IPS-NIHi7 (cell line): Measurements from ENCODE around the gene CRACR2A.

ENCODE experiments used
- DNase-seq: peaks from one replicate; pipeline ENCODE4 v3.0.0; 2012; ENCODE audit warnings: mixed read lengths; ENCODE audit errors: extremely low spot score

The CRACR2A gene

DNA sequence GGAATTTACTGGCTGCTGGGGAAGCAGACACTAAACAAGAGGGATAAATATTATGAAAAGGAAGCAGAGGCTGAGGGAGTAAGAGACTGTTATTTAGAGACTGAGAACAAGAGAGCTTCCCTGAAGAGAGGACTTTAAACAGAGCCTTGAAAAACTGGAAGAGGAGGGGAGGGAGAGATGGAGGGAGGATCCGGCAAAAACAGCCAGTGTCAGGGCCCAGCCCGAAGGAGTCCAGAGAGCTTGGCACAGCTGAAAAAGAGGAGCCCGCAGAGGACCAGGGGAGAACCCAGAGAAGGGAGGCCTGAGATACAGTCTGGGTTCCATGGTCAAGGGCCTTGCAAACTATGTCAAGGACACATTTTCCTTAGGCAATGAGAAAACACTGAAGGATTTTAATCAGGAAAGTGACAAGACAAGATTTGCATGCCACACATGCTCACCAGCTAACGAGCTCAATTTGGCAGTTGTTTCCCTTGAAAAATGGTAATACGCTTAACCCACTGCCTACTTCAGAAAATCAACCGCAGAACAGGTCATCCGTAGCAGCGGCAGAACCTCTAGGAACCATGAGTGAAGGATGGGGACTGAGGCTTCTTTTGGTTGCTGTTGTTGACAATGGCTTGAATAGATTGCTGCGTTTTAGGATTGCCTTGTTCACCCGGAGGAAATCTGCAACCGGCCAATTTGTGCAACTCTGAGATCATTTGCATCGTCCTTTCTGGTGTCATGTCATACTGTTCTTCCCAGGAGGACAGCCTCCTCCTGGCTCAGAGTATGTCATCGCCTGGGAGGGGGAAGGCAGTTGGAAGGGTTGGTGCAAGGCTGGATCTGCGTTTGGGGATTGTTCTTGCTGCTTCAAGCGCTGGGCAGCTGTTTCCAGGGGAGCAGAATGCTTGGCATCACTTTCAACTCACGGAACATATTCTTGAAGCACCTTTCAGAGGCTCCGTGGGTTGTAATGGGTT is 153.7 kb downstream of the CRACR2A start:
- DNase-seq = no peak

DNA sequence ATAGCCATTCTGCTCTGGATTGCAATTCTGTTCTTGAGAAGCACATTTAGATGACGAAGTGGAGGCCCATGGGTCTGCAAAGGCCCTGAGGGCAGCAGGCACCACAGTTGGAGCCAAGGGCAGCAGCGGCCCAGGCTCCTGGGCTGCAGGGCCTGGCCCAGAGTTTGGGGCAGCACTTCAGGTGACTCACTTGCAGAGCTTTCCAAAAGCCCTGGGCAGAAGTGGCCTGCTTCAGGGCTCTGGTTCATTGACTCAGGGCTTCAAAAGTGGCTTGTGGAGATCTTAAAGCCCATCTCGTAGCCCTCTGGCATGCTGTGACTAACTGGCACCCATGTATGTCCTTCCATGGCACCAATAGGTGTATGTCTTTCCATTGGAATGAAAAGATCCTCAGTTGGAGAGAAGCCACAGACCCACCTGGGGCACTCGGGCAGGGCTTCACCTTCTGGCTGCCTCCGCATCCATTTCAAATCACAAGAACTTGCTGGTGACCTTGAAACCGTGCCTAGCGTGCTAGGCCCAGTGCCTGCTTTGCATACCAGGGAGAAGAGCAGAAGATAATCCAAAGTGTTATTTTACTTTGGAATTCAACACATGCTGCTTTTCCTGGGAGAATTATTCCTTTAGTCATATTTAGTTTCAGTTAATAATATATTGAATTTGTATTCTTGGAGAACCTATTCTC is 155.2 kb downstream of the CRACR2A start:
- DNase-seq = no peak

DNA sequence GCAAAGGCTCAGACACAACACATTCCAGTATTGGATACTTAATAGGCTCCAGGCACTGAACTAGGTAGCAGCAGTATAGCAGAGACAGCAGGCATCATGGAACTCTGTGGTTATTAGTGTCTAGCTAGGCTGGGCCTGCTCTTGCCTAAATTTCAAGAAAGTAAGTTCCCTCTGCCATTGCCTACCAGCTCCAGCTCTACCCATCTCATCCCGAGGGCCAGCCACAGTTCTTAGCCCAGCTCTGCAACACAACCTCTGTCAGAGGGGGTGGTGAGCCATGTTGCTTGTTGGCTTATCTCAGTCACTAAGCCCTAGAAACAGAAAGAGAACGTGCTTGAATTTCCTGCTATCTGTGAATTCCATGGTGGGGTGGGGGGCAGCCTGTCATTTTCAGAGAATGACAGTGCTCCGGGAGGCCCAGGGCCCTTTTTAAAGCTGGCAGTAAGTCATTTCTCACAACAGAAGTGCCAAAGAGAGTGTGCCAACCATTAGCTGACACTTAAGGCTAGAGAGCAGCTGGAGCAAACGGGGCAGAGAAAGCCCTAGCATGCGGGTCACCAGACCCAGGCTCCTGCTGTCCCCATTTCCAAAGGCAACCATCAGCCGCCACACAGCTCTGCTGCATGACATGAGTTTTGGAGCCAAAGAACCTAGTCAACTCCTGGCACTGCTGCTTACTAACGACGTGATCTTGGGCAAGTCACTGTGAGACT is 156.1 kb downstream of the CRACR2A start:
- no peak for DNase-seq

DNA sequence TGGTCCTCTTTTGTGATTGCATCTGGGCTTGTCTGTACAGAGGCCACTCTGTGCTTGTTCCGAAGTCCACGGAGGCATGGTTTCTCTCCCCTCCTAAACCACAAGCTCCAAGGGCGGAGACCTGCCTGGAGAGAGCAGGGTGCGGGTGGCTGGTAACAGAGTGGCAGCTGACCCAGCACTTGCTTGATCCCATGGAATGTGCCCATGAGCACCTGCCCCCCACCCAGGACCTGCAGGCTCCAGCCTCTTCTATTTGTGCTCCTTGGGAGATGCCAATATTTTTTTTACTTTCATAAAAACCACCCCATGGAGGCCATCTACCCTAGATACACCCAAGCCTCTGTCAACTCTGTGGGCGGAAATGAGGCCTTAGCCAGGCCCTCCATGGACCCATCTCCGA is 157.2 kb downstream of the CRACR2A start:
- no peak for DNase-seq

DNA sequence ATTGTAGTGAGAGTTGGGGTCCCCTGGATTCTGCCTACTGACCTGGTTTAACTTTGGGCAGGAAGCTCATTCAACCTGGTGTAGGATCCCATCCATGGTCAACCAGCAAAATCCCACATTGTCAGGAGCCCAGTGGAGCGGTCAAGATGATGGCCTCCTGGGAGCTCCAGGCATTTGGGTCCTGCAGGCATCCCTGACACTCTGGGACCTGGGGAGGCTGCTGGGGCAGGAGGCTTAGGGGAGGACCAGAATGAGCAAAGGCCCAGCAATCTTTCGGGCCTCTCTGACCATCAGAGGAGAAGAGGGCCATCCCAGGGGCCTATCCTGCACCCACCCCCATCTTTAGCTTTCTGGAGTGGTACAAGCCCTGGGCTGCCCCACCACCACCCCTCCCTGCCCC is 157.9 kb downstream of the CRACR2A start:
- no peak for DNase-seq

DNA sequence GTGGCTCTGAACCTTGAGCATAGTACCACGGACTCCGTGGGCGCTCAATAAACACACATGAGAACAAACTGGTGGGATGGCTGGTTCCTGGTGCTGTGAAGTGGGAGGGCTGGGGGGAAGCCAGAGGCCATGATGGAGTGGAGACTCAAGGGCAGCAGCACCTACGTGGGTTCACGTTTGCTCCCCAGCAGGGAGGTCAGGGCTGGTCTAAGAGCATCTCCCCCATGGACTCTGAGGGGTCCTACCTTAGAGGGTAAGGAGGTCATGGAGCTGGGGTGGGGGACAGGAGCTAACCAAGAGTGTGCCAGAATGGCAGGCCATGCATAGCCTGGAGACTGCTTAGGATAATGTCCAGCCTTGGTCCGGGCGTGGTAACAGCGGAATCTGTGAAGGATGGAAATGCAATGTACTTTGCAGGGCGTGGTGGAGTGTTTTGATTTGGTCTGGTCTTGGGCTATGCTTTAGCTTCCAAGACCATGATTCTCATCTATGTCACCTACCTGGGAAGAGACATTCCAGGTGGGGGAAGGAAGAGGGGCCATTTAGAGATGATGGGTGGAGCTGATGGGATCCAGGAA is 158.9 kb downstream of the CRACR2A start:
- no peak for DNase-seq

DNA sequence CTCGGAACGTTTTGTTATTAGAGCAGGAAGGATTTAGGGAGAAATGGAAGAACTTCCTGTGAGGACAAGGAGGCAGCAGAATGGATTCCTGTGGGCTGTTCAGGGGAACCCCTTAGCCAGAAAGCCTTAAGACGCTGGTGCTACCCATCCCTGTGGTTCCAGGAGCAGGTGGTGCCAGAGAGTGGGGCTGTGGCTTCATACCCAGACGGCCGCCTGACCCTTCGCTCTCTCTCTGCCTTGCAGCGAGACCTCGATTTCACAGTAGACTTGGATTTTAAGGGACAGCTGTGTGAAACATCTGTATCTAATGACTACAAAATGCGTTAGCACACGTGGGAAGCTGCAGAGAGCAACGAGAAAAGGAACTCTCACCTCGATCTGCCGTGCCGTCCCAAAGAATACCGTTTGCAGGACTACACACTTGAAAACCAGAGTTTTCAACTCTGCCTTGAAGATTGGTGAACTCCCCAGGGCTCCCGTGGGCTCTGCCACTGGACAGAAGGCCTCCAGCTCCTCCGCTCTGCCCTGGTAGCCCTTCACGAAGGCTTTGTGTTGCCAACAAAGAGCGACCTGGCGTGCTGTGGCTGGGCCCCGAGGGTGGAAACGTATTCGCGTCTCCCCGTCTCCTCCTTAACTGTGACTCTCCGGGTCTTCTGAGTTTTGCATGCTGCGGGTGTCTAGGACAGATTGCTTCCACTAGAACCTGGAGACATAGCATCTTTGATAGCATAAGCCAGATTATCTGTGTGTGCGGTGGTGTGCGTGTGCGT is 159.9 kb downstream of the CRACR2A start:
- DNase-seq = no peak

DNA sequence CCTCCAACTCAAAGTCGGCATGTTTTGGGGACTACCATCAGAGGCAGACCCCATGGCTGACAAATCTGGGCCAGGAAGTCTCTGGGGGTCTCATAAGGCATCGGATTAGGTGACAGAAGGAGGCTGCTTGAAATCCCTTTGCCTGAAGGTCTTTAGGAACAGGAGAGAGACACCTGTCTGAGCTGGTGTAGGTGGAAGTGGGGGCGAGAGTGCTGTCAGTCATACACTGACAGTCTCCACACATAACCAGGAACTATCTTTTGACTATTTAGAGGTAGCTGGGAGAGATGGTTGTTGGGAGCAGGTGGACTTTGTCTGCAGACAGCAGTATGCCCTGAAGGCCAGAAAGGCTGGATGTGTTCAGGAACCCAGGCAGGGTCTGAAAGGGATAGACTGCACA is 163.2 kb downstream of the CRACR2A start:
- no peak for DNase-seq

DNA sequence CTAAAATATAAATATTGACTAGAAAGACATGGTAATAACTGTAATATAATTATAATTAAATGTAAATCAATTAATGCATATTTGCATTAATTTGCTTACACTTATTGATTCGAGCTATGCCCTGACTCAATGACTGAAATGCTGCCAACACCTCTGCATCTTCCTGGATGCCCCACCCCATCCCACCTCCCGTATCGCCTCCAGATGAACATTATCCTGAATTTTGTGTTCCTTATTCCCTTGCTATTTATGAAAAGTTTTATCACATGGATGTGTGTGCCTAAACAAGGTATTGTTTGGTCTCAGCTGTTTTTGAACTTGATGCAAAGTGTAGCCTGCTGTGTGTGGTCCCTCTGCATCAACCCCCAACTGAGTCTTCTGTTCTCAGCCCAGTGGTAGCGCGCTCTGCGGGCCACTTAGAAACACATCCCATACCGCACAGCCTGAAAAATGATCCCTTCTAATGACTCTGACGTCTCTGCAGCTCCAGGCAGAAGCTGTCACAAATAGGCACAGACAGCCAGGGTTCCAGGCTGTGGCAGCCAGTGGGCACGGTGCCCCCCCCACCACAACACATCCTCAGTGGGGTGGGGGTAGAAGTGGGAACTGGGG is 165.4 kb downstream of the CRACR2A start:
- no peak for DNase-seq

DNA sequence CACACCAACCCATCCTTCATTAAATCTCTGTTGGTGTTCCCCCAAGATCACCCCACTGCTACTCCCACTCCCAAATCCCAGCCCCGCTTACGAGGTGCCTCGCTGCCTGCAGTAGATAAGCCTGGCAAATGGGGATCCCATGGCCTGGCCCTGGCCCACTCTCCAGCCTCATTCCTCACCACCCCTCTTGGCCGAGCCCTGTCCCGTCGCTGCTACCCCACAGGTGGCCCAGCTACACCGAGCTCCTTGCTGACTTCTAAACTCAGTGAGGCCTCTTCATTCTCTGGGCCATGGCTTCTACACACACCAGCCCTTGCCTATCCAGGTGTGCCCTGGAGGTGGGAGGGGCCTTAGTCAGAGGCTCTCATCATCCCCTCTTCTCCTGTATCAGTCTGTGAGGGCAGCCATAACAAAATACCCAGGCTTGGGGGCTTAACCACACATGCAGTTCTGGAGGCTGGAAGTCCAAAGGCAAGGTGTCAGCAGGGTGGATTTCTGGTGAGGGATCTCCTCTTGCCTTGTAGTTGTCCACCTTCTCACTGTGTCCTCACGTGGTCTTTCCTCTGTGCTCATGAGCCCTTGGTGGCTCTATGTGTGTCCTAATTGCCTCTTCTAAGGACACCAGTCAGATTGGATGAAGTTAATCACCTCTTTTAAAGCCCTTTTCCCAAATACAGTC is 169.1 kb downstream of the CRACR2A start:
- DNase-seq = no peak

DNA sequence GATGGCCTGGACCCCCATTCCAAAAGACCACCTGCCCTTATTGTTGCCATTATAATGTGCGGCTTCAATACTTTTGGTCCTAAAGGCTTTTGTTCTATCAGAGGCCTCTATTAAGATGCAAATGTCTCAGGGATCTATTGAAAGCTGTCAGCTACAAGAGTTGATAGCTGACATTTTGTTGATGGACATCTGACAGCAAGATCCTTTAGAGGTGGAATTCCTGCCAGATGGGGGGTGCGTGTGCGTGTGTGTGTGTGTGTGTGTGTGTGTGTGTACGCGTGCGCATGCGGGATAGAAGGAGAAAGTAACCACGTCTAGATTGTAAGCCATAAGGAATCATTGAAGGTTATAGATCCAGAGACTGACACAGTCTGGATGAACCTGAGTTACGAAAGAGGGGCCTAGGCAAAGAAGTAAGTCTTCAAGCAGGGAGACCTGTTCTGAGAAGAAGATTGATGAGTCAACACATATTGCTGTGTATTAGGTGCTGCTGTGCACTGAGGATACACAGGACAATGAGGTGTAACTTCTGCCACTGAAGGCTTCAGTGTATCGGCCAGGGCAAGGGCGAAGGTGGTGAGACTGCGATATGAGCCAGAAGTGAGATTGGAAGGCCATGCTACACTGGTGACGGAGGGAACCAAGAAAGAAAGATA is 172.7 kb downstream of the CRACR2A start:
- no peak for DNase-seq

DNA sequence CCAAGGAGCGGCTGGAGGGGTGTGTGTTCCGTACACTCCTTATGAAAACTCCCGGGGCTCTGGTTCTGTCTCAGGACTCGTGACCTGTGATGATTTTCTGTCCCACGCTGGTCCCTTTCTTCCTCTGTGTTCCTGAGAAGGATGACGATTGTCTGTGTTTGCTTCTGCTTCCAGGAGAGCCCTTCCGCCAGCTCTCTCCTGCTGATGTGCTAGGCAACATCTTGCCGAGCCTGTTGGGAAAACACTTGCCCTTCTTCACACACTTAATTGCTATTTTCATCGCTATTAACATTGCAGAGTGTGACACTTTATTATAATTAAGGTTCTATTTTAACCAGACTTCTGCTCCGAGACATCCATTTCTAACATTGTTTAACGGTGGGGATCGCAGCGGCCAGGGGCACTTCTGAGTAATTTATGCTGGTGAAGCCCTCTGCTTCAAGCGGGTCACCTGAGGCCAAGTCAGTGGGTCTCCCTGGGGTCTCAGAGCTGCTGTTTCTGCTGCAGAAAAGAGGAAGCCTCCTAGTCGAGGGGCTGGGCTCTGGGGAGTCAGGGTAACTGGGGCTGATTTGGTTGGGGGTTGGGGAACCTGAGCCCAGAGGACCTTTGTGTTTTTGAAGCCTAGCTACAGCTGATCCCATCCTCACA is 173.3 kb downstream of the CRACR2A start:
- no peak for DNase-seq

DNA sequence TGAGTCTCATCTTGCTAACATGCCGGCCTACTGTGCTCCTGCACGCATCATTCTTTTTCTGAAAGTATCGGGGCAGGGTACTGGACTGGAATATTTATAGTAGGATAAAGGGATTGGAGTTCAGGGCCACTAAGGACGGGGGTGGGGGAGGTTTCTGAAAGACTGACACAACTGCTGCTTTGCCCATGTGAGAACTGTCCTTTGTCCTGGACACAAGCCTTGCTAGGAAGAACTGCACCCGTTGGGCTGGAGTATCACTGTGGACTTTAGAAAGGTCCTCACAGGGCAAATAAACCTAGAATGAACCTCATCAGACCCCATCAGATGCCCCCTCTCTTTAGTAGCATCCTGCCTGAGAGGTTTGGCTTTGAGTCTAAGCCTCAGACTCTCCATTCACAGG is 174.4 kb downstream of the CRACR2A start:
- no peak for DNase-seq

DNA sequence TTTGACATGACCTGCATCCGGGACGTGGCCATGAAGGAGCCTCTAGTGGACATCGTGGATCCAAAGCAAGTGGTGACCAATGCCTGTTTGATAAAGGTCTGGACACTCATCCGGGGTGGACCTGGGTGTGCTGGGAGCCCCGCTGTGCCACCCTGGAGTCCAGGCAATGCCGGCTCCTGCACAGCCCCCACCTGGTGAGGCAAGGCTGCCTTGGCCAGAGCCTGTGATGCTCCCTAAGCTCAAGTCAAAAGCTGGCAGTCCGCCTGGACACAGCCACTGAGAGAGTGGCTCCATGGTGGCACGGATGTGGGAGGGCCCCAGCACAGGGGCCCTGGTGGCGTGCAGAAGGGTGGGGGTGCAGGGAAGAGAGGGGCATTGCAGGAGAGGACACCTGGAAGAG is 176.0 kb downstream of the CRACR2A start:
- no peak for DNase-seq

DNA sequence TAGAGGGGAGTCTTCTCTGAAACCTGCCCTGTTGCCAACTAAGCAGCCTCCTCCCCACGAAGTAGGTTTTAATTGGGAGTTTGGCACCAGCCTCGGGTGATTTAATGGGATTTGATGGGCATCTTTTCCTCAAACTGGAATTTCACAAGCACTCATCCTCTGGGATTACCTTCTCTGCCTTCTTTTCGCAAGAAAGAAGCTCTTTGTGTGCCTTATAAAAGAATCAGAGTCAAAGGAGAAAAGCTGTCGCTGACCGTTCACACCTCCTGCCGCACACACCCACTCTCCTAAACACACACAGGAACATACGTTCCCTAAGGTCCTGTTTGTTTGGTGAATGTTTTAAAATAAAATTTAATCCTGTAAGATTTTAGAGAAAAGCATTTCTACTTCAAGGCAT is 177.9 kb downstream of the CRACR2A start:
- no peak for DNase-seq

DNA sequence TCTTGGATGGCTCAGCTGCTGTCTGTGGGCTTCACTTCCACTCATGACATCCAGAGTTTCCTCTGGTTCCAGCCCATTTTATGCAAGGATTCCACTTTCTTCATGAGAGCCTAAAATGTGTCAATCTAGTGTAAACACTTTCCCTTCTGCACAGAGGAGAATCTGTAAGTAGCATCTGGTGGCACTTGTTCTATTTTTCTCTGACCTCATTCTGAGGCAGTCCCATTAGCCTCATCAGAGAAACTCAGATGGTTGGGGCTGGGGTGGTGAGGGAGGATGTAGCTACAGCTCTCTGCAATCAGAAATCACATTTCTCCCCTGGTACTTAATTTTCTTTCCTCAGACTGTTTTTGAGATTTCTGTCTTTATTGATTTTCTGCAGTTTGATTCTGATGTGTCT is 180.3 kb downstream of the CRACR2A start:
- no peak for DNase-seq

DNA sequence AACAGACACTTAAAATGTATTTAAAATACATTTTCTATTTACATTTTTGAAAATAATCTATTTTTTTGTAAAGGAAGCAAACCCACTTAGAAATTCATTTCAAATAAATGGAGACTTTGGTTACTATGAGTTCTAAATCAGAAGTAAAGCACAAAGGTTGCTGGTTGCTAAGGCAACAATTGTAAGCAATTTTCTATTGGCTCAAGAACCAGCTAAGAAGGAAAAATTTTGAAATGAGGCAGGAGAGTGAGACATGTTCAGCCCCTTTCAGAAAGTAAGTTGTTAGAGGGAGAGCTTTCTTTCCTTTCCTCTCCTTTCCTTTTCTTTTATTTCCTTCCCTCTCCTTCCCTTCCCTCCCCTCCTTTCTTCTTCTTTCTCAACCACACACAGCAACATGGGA is 181.2 kb downstream of the CRACR2A start:
- DNase-seq = no peak

DNA sequence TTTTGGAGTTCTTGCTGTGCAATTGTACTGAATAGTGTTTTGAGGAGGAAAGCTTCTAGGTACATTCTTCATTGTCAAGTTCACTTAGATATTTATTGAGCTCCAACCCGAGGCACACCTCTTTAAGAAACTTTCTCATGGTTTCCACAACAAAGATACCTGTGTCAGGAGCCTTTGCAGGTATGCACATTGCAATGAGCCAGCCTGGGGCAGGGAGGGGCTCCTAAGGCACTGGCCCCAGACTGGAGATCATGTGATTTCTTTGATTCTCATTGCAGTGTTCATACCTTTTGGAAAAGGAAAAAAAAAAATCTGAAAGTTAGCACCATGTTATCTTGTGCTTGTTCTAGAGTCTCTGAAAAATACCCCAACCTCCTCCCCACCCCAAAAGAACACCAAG is 181.6 kb downstream of the CRACR2A start:
- DNase-seq = no peak

DNA sequence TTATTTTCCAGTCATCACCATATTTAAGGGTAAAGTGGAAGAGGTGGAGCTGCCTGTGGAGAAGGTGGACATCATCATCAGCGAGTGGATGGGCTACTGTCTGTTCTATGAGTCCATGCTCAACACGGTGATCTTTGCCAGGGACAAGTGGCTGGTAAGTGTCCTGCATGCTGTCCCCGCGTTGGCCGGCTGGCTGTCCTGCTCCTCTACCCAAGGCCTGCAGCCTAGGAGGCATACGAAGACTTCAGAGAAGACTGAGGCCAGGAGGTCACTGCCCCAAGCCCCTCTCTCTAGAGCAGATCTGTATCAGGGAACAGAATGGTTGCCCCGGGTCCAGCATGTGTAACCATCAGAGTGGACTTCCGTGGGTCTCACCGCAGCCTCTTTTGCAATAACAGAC is 184.2 kb downstream of the CRACR2A start:
- no peak for DNase-seq
